ENCODE data around the gene PROCR.
"Not testable (repeated sequence)": the region's sequence is repeated elsewhere in the genome, so short reads cannot be mapped to it uniquely, and the experiment has no call there.

The PROCR gene

DNA sequence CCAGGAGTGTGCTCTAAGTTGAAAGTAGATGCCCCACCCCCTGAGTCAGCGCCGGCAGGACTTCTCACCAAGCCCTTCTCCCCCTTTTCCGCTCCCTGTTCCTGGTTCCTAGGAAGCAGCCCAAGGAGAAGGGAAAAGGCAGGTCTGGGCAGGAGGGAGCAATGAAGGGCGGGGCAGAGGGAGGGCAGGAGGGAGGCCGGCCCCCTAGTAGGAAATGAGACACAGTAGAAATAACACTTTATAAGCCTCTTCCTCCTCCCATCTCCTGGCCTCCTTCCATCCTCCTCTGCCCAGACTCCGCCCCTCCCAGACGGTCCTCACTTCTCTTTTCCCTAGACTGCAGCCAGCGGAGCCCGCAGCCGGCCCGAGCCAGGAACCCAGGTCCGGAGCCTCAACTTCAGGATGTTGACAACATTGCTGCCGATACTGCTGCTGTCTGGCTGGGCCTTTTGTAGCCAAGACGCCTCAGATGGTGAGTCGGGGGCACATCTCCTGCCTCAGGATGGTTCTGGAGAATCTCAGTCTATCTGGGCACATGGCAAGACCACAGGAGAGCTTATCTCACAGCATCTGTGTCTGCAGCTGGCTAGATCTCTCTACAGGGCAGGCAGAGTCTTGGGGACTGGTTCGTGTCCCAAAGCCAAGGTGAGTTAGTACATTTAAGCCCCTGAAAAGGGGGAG lies at the start of gene PROCR:
Gene PROCR (plus strand): TSS at position 320 of the 681 bp plus-strand sequence. CDS start 83 bp downstream, at position 403.
- peak; percentile 82 for DNase-seq

DNA sequence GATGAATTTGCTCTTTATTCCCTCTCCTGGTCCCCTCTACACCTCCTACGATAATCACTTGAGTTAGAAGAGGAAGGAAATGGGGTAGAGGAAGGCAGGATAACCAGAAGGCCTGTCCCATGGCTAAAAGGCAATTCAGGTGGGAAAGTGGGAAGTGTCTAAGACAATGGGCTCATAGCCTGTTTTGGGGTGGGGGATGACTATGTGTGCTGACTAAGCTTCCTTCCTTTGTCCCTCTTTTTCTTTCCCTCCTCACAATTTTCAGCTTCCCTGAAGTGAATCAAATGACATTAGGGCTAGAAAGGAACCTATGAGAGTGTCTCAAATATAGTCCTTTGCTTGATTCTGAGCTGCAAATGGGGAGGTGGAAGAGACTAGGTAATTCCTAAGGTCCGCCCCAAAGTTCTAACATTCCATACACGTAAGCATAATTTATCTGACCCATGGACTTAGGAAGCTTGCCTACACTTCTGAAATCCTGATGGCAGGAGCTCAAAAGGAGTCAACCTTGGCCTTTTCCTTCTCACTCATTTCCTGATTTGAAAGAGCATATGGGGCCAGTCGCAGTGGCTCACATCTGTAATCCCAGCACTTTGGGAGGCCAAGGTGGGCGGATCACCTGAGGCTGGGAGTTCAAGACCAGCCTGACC lies 49.0 kb upstream of the PROCR start:
- DNase-seq: no peak

DNA sequence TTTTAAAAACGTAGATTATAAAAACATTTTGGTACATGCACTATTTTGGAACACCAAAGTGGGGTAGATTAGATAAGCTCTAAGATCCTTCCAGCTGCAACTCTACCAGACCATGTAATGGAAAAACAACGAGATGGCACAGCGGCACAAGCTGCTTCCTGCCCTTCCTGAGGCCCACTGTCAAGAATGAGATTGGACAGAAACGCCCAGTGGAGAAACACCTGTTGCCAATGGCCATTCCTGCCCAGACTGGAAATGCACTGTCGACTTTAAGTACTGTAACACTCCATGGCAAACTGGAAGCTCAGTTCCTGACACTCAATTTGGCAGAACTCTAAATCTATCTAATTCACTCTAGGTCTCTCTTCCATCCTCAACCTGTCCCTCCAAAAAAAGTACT lies 46.1 kb upstream of the PROCR start:
- DNase-seq: no peak

DNA sequence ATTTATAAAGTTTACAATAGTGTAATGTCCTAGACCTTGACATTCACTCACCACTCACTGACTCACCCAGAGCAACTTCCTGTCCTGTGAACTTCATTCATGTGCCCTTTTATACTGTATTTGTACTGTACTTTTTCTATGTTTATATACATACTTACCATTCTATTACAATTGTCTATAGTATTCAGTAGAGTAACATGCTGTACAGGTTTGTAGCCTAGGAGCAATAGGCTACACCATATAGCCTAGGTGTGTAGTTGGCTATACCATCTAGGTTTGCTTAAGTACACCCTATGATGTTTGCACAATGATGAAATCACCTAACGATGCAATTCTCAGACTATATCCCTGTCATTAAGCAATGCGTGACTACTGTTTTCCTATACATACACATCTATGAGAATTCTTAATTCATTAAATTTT lies 42.2 kb upstream of the PROCR start:
- no peak for DNase-seq

DNA sequence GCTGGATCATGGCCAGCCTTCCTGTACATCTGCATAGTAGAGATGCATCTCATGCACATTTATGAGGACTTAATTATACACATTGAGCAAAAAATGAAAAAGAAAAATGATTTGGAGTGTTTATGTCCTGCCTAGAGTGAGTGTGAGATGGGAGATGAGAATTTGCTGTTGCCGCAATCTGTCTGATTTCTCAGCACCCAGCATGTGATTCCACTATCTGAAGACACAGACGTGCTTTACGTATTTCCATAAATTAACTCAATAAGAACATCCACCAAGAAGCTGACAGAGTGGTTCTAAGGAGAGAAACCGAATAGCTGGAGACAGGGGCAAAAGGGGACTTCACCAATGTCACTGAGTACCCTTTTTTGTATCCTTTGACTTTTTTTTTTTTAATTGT lies 39.9 kb upstream of the PROCR start:
- no peak for DNase-seq

DNA sequence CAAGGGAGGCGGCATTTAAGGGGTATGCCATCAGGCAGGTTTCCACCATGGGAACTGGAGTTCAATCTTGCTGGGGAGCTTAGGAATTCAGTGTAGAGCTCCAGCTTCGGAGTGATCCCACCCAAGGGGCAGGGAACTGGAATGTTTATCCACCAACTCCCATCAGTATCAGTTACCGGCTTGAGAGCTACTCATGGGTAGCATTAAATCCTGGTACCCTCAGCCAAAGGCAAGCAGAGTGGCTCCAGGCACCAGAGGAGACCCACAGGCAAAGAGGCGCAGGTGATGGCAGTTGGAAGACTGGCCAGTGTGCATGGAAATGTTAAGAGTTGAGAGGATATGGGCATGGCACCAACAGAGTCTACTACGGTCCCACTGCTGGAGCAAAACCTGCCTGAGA lies 38.8 kb upstream of the PROCR start:
- DNase-seq: no peak

DNA sequence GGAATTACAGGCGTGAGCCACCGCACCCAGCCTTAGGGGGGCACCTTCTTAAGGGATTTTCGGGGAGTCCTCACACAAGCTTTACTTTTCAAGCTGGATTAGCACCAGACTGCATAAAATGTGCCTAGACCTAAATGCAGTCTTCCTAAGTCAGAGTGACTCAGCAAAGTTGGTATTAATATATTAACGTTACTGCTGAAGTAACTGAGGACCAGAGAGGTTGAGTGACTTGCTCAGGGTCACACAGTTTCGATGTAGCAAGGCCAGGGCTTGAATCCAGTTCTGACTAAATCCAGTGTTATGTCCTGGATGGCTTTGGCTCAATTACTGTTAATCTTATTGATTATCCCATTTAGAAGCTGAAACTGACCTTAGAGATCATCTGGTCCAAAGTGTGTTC lies 38.1 kb upstream of the PROCR start:
- DNase-seq: no peak

DNA sequence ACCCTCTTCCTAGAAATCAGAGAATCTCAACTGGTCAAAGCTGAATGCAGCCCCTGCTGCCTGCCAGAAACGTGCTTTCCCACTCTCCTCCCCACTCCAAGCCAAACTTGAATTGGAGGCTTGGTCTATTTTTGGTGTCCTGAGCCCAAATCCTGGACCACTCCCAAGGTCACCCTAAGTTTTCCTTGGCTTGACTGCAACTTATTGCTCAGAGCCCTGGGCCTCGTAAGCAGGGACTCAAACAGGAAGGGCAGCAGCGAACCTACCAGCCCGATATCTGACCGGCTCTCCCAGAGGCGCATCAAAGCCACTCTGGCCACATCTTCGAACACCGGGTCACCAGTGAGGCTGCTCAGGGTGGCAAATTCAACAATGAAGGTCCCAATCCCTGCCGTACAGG lies 37.4 kb upstream of the PROCR start:
- DNase-seq: no peak

DNA sequence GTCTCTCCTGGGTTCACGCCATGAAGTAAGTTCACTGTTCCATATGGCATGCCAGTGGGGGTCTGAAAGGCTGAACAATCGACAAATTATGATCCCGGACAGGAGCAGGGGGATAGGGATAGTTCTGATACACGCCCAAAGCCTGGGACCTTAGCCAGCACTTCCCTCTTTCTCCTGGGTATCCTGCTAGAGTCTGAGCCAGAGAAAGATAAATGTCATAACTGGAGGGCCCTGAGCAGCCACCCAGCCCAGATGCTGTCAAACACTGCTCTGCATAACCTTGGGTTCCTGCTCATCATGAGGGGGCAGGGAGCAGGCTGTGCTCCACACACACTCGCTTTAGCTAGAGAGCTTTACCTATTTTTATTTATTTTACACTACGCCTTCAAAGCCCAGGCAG lies 37.0 kb upstream of the PROCR start:
- no peak for DNase-seq

DNA sequence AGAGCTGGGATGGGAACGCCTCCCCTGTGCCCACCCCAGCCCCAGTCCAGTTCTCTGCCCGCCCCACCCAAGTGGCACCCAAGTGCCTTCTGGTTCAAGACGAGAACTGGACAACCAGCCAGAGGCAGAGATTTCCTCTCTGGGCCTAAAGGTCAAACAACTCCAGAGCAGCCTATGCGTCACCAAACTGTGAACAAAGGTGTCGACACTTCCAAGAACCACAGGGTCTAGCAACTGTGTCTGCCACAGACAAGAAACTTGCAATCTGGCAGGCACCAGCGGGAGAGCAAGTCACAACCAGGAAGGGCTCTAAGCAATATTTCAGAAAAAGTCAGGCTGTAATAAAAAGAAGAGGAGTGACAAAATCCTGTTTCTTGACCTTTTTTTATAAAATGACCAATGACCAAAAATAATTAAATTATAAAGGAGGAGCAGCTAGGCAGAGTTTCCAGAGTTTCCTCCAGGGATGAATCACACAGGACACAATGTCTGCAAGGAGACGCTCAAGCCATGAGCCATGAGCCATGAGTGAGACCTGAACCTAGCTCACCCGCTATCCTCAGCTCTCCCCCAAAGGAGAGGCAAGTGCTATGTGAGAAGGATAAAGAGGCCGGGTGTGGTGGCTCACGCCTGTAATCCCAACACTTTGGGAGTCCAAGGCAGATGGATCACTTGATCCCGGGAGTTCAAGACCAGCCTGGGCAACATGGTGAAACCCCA lies 35.8 kb upstream of the PROCR start:
- DNase-seq: no peak

DNA sequence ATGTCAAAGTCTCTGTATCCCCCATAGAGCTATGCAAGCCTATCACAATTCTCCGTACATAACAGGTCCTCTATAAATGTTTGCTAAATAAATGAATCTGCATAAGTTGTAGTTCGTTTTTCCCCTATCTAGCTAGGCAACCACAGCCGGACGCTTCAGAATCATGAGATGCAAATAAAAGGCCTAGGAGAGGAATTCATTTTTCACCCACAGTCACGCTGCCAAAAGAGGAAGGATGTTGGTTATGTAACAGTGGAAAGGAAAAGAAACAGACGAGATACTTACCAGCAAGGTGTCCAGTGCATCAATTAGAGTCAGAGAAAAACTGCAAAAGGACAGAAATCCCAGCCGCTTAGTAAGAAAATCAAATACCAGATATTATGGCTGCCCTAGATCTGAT lies 27.2 kb upstream of the PROCR start:
- no peak for DNase-seq

DNA sequence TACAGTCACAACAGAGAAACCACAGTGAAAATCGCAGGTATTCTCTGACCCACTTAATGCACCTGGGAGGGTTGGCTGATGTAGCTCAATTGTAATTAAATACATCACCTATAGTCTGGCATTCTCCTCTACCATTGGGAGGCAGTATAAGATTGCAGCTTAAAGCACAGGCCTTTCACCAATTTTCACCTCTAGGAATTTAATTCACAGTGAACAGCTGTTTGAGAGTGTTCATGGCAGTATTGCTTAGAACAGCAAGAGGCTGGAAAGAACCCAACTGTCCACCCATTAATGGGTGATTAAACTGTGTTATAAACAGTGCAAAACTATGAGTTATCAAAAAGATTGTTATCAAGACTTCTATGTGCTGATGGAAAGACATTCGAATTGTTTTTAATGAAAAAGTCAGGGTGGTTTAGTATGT lies 26.7 kb upstream of the PROCR start:
- DNase-seq: peak; percentile 47

DNA sequence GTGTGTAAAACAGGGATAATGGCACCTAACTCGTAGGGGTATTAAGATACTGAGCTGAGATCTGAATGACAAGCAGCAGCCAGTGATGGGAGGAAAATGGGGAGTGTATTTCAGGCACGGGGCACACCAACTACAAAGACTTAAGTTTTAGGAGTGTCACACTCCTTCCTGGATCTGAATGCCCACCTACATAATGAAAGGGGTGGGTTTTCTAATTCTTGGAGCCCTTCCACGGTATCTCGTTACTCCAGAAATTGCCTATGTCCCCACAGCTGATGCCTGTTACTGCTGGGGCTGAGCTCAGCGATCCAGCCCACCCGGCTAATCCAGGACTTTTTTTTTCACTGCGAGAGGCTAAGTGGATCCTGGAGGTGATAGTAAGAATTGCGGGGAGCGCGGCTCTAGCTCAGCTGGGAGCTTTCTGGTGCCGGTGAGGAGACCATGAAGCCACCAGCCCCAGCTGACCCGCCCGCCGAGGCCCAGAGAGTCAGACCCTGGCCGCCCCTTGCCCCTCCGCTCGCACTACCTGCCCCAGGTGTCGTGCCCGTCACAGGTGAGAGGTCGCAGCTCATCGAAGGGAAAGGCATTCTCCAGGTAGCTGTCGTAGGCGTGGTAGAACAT lies 25.5 kb upstream of the PROCR start:
- no peak for DNase-seq

DNA sequence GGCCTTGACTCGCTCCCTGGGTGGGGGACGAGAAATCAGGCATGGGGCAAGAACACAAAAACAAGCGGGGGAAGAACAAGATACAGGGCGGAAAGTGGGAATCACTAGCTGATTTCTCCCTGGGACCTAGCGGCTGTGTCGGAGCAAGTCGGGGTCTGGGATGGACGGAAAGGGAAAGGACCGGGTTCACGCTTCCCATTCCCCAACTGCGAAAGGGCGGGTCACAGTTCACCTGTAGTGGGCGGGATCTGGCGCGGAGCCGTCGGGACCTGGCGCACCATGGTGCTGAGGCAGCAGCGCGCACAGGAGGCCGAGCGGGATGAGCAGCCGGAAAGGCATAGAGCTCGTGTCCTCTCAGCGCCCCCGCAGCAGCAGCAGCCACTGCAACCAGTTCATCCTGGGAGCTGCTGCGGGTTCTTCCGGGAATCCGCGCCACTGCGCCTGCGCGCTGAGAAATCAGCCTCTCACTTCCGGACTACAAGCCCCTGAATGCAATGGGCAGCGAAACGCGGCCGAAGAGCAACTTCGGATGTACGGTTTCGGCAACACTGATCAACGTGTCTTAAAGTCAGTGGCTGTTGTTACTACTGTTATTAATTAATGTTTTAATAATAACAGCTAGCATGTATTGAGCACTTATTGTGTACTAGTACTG lies 24.8 kb upstream of the PROCR start, which contains the start of gene EDEM2:
Gene EDEM2 (minus strand): TSS at position 417 of the 655 bp plus-strand sequence. CDS start 78 bp downstream, at position 339.
- DNase-seq: peak; percentile 79

DNA sequence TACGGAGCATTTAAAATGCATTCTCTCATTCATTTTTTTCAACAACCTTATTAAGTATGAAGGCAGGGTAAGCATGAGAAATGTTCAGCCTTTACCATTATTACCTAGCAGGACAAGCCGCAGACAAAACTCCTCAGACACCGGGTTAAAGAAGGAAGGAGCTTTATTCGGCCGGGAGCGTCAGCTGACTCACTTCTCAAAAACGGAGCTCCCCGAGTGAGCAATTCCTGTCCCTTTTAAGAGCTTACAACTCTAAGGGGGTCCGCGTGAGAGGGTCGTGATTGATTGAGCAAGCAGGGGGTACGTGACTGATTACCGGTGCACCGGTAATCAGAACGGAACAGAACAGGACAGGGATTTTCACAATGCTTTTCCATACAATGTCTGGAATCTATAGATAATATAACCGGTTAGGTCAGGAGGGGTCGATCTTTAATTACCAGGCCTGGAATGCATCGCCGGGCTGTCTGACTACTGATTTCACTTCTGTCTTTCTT lies 24.2 kb upstream of the PROCR start:
- DNase-seq: not testable (repeated sequence)

DNA sequence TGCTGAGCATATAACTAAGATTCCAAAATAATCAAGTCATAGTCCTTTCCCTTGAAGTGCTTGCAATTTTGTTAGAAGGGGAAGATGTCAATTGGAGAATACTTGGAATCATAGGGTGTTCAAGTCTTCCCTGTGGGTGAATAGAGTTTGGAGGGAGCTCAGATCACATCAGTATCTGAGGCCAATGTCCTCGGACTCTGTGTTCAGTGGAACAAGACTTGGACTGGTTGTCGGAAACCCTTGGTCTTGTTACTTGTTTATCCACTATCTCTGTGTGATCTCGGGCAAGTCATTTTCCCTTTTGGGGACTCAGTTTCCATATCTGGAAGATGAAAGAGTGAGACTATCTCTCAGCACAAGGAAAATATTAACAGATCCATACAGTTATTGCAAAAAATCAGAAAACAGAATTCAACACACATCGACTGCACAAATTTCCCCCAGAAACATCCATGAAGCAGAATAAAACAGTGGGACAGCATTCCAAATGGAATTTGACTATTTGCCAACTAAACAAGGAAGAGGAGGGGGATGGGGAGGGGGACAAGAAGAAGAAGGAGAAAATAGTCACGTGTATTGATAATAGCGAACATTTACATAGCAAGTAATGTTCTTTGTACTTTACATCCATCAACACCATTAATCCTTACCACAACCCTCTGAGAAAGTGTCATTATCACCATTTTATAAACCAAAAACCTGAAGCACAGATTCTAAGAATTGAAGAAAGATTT lies 20.9 kb upstream of the PROCR start:
- DNase-seq: no peak

DNA sequence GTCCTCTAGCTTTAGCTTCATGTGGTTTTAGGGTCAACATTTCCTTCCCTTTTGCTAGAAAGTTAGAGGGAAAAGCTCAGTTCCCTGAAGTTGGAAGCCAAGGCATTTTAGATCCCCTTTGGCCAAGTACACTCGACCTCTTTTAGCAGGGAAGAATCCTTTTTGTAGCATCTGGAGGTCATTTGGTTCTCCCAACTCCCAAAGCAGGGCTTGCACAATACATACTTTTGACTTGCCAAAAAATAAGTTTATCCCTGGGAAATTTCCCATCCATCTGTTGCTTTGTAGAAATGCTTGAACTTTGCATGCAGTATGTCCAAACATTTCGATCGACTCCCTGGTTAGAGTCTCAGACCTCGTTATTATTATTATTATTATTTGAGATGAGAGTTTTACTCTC lies 20.1 kb upstream of the PROCR start:
- DNase-seq: no peak

DNA sequence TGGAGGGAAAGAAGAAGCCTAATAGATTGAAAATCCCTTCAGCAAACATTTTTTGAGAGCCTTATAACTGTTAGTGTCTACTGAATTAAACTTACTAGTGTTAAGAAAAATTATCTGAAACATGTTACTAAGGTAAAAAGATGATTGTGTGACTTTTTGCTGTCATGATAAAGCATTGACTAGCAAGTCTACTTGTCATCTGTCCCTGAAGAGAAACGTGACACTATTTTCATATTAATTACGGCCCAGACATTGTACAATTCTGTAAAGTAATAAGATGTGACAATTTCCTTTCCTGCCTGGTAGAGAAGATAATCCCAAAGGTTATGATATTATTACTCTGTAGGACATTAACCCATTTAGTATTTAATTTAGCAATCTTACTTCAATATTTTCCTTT lies 15.9 kb upstream of the PROCR start:
- DNase-seq: no peak

DNA sequence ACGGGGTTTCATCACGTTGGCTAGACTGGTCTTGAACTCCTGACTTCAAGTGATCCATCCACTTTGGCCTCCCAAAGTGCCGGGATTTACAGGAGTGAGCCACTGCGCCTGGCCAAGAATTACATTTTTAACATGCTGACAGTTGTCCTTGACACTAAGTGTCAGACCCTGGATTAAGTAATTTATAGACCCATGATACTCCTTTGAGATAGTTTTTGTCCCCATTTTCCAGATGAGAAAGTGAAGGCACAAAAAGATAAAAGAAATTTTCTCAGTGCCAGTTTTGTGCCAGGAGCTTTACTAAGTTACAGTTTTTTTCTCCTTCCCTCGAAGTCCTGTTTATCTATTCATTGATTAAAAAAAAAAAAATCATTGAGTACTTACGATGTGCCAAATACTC lies 14.9 kb upstream of the PROCR start:
- no peak for DNase-seq

DNA sequence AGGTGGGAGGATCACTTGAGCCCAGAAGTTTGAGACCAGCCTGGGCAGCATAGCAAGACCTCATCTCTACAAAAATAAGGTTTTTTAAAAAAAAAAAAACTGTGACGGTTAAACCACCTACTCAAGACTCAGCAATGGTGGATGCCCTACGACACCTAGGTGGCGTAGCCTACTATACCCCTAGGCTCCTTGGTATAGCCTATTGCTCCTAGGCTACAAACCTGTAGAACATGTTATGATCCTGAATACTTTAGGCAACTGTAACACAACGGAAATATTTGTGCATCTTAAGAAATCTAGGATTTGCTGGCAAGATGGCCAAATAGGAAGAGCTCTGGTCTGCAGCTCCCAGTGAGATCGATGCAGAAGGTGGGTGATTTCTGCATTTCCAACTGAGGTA lies 11.5 kb upstream of the PROCR start:
- DNase-seq: not testable (repeated sequence)

DNA sequence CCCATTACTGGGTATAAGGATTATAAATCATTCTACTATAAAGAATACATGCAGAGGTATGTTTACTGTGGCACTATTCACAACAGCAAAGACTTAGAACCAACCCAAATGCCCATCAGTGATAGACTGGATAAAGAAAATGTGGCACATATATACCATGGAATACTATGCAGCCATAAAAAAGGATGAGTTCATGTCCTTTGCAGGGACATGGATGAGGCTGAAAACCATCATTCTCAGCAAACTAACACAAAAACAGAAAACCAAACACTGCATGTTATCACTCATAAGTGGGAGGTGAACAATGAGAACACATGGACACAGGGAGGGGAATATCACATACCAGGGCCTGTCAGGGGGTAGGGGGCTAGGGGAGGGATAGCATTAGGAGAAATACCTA lies 7.3 kb upstream of the PROCR start:
- DNase-seq: not testable (repeated sequence)
